Measurements from ENCODE around the gene MAPKBP1. TPM values are rescaled to one million over a fixed set of nuclear protein-coding genes. Genes with fewer than 3 reads are reported as not detected.

Gene MAPKBP1
- total RNA-seq, 1 experiment from 2014 or later, result 13.7 TPM

DNA sequence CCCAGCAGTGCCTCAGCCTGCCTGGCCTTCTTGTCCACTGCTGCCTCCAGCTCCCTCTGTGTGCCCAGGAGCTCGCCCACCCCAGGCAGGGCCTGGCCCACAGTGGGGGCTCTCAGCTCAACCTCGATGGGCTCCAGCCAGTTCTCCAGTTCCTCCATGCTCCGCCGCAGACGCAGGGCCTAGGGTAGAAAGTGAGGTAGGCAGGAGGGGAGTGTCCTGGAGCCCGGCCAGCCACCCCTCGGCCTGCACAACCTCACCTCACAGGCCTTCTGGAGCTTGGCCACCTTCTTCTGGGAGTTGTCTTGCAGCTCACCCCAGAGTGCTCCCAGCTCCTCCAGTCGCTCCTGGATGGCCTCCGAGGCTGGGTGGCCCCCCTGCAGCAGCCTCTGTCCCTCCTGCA, 83.0 kb downstream of the MAPKBP1 start:
- no peak overlapping the region for H3K4ac ChIP-seq (ENCODE audit: low read depth, low read length)
- no peaks in the 10 kb centered on the region for H4K20me1 ChIP-seq (ENCODE audit: control insufficient read depth, insufficient read depth, insufficient read length)
- no CpG with 5 or more reads among the region's 9 CpGs for WGBS (ENCODE audit: extremely low coverage, insufficient read length, low lambda C conversion rate)

More for the DNA sequence above, 83.0 kb downstream of the MAPKBP1 start:
- Histone ChIP-seq H2BK5ac (ENCODE audit: insufficient read length, low read length) (no peak overlapping the region), H3K23ac (ENCODE audit: insufficient read length, low read depth, low read length) (no peak overlapping the region), H3K9ac (ENCODE audit: extremely low read depth, insufficient read length, low read length) (no peak overlapping the region), H2BK20ac (ENCODE audit: low read depth, low read length, poor library complexity, severe bottlenecking) (no peak overlapping the region), H3K27ac (ENCODE audit: insufficient read length, low read depth, low read length) (no peak overlapping the region), H3K4me2 (ENCODE audit: insufficient read depth, insufficient read length, low read length) (no peak overlapping the region), H2AK5ac (ENCODE audit: insufficient read length, low read length) (no peak overlapping the region), H4K5ac (ENCODE audit: insufficient read length, low read depth, low read length) (no peak overlapping the region), H2BK120ac (ENCODE audit: low read depth, low read length, poor library complexity, severe bottlenecking) (no peak overlapping the region), H3K79me1 (ENCODE audit: insufficient read depth, low read depth, low read length, poor library complexity, severe bottlenecking) (no peaks in the 10 kb centered on the region), H3K56ac (ENCODE audit: insufficient read length, low read depth, low read length) (no peak overlapping the region), H3K18ac (ENCODE audit: insufficient read length, low read depth, low read length) (no peak overlapping the region), H3K23me2 (ENCODE audit: insufficient read length, low read depth, low read length, poor library complexity, severe bottlenecking) (no peaks in the 10 kb centered on the region), H3K9me3 (ENCODE audit: control insufficient read depth, low read depth, low read length) (no peaks in the 10 kb centered on the region), H3K14ac (ENCODE audit: insufficient read depth, low read length) (no peak overlapping the region), H3K4me1 (ENCODE audit: insufficient read depth, low read length) (no peaks in the 10 kb centered on the region), H2BK12ac (ENCODE audit: insufficient read length, low read depth, low read length) (no peak overlapping the region), H3K27me3 (ENCODE audit: insufficient read depth, low read length) (no peaks in the 10 kb centered on the region), H2BK15ac (ENCODE audit: low read depth, low read length) (no peak overlapping the region), H4K91ac (ENCODE audit: insufficient read length, low read depth, low read length) (no peak overlapping the region), H3K79me2 (ENCODE audit: insufficient read depth, low read length) (no peaks in the 10 kb centered on the region), H3T11ph (ENCODE audit: low read length) (no peak overlapping the region), H4K8ac (replicated peaks; ENCODE audit: insufficient read length, low read depth, low read length) (no peak overlapping the region), H2AFZ (ENCODE audit: low read length) (no peak overlapping the region)
- Mint-ChIP-seq H3K4me3 (no peak overlapping the region), H3K27ac (peak overlapping the region in 1 of 3 experiments; percentile 11; a peak in 1 of 7 replicates), H3K36me3 (ENCODE audit: insufficient read depth in 1 of 3, low read depth in 3 of 3) (no peaks in the 10 kb centered on the region; a peak in 1 of 7 replicates), H3K27me3 (ENCODE audit: low read depth) (no peaks in the 10 kb centered on the region), H3K9me3 (no peaks in the 10 kb centered on the region), H3K4me1 (peaks cover 8 to 11% of the 10 kb centered on the region in 2 experiments)
- DNase-seq, result no peak
- TF ChIP-seq, protein P1, sequence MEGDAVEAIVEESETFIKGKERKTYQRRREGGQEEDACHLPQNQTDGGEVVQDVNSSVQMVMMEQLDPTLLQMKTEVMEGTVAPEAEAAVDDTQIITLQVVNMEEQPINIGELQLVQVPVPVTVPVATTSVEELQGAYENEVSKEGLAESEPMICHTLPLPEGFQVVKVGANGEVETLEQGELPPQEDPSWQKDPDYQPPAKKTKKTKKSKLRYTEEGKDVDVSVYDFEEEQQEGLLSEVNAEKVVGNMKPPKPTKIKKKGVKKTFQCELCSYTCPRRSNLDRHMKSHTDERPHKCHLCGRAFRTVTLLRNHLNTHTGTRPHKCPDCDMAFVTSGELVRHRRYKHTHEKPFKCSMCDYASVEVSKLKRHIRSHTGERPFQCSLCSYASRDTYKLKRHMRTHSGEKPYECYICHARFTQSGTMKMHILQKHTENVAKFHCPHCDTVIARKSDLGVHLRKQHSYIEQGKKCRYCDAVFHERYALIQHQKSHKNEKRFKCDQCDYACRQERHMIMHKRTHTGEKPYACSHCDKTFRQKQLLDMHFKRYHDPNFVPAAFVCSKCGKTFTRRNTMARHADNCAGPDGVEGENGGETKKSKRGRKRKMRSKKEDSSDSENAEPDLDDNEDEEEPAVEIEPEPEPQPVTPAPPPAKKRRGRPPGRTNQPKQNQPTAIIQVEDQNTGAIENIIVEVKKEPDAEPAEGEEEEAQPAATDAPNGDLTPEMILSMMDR (conservative IDR thresholded peaks at IDR 0.05), result no peak
